ENCODE measurements around the gene TRAP1.

GRCh38 chr16:3738128-3738527 lies 20.8 kb upstream of the TRAP1 start:
- TF ChIP-seq CTCF (IDR thresholded peaks at IDR 0.05; ENCODE audit: low read depth, low read length) (no peak), EZH2phosphoT487 (IDR thresholded peaks at IDR 0.05; ENCODE audit: low read depth) (no peak)
